C4-2B (cell line): ENCODE data around the gene WDR76.
"Not testable (repeated sequence)": the region's sequence is repeated elsewhere in the genome, so short reads cannot be mapped to it uniquely, and the experiment has no call there.

Source experiments
- ZFX ChIP-seq: fragments of 450-650 bp; IDR thresholded peaks from 2 replicates; pipeline ENCODE4 v1.6.1; 2017
- TF ChIP-seq, protein P1 (sequence below): fragments of 450-650 bp; conservative IDR thresholded peaks from 2 replicates; pipeline ENCODE4 v1.5.1; 2017; ENCODE audit warnings: mild to moderate bottlenecking

- TF ChIP-seq, protein P1, sequence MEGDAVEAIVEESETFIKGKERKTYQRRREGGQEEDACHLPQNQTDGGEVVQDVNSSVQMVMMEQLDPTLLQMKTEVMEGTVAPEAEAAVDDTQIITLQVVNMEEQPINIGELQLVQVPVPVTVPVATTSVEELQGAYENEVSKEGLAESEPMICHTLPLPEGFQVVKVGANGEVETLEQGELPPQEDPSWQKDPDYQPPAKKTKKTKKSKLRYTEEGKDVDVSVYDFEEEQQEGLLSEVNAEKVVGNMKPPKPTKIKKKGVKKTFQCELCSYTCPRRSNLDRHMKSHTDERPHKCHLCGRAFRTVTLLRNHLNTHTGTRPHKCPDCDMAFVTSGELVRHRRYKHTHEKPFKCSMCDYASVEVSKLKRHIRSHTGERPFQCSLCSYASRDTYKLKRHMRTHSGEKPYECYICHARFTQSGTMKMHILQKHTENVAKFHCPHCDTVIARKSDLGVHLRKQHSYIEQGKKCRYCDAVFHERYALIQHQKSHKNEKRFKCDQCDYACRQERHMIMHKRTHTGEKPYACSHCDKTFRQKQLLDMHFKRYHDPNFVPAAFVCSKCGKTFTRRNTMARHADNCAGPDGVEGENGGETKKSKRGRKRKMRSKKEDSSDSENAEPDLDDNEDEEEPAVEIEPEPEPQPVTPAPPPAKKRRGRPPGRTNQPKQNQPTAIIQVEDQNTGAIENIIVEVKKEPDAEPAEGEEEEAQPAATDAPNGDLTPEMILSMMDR = not testable (repeated sequence)
- not testable (repeated sequence) for TF ChIP-seq ZFX
These were observed 11.7 kb upstream of the WDR76 start for GRCh38 chr15:43815064-43815463.
